A549 (cell line): ENCODE measurements around the gene TBC1D14. TPM values are rescaled to one million over a fixed set of nuclear protein-coding genes. Genes with fewer than 3 reads are reported as not detected.

Experiments
- ATAC-seq, 2 experiments: fragments of 200-7000 bp in 1 of 2; fragments of >200 bp in 1 of 2; cut with Nextera tagmentation in 1 of 2; cut with Tn5 transposase in 1 of 2; 3 replicates each; pipeline versions ENCODE4 v1.8.0 to v1.9.1; 2018 to 2020; ENCODE audit warnings: mild to moderate bottlenecking in 1 of 2, moderate library complexity in 1 of 2
- CTCF ChIA-PET: fragments of 300-600 bp; sonication (Branson Sonifier 250); formaldehyde crosslinking; extraction: SDS; loops from one replicate; lab custom pipeline; 2021; ENCODE audit warnings: antibody characterized with exemption, inconsistent platforms; lab: Yijun Ruan, JAX
- POLR2A ChIA-PET: fragments of 350-600 bp; formaldehyde crosslinking; extraction: SDS; loops from one replicate; lab custom pipeline; 2021; ENCODE audit warnings: antibody characterized with exemption, inconsistent platforms; lab: Yijun Ruan, JAX
- DNase-seq, 2 experiments: peaks; one replicate each; pipeline versions ENCODE4 v3.0.0 to v3.0.0-alpha.2; 2011 to 2016; ENCODE audit warnings: low read depth in 1 of 2, low spot score in 1 of 2
- FAIRE-seq: peaks from 2 replicates; lab custom pipeline; 2011; peaks lifted over from hg19 to GRCh38; lab: Jason Lieb, UNC
- H3K27ac ChIP-seq, 2 experiments: fragments of >200 bp; sonication (Bioruptor Twin); formaldehyde crosslinking; 3 replicates each; pipeline ENCODE4 v1.5.1; 2016 to 2017
- H3K4me1 ChIP-seq: fragments of >200 bp; sonication (Bioruptor Twin); formaldehyde crosslinking; 3 replicates; pipeline ENCODE4 v1.6.1; 2016
- H3K4me2 ChIP-seq: fragments of >200 bp; sonication (Bioruptor Twin); formaldehyde crosslinking; 3 replicates; pipeline ENCODE4 v1.6.1; 2016
- H3K4me3 ChIP-seq: fragments of >200 bp; sonication (Bioruptor Twin); formaldehyde crosslinking; 3 replicates; pipeline ENCODE4 v1.5.1; 2016
- H3K9me3 ChIP-seq: fragments of >200 bp; sonication (Bioruptor Twin); formaldehyde crosslinking; 3 replicates; pipeline ENCODE4 v1.6.1; 2016
- CBX8 ChIP-seq: fragments of 200-600 bp; sonication (generic); IDR thresholded peaks from 2 replicates; pipeline ENCODE4 v1.6.1; 2016
- CEBPB ChIP-seq, 2 experiments: fragments of >200 bp in 1 of 2; sonication (Bioruptor Twin) in 1 of 2; formaldehyde crosslinking in 1 of 2; IDR thresholded peaks; 2 replicates each; pipeline ENCODE4 v1.6.1; 2012 to 2016
- EHF ChIP-seq: fragments of 250-450 bp; sonication (Bioruptor Pico); IDR thresholded peaks from 2 replicates; pipeline ENCODE4 v1.5.0; 2020; ENCODE audit warnings: mild to moderate bottlenecking
- ESRRA ChIP-seq: fragments of 150-350 bp; IDR thresholded peaks from 2 replicates; pipeline ENCODE4 v1.6.1; 2014; ENCODE audit warnings: mild to moderate bottlenecking, low read length, borderline replicate concordance
- FOSB ChIP-seq: fragments of 250-450 bp; sonication (Bioruptor Pico); IDR thresholded peaks from 2 replicates; pipeline ENCODE4 v1.5.0; 2020; ENCODE audit warnings: mild to moderate bottlenecking, moderate library complexity
- FOXS1 ChIP-seq: fragments of 250-450 bp; sonication (Bioruptor Pico); IDR thresholded peaks from 2 replicates; pipeline ENCODE4 v1.5.0; 2020; ENCODE audit warnings: mild to moderate bottlenecking, moderate library complexity
- HEYL ChIP-seq: fragments of 250-450 bp; sonication (Bioruptor Pico); IDR thresholded peaks from 2 replicates; pipeline ENCODE4 v1.8.0; 2021; ENCODE audit warnings: mild to moderate bottlenecking, moderate library complexity
- HOXA7 ChIP-seq: fragments of 250-450 bp; sonication (Bioruptor Pico); IDR thresholded peaks from 2 replicates; pipeline ENCODE4 v1.5.0; 2020; ENCODE audit warnings: mild to moderate bottlenecking, moderate library complexity
- HOXB13 ChIP-seq: fragments of 250-450 bp; sonication (Bioruptor Pico); IDR thresholded peaks from 2 replicates; pipeline ENCODE4 v1.5.0; 2020; ENCODE audit warnings: low read depth, mild to moderate bottlenecking, moderate library complexity
- JUN ChIP-seq, 2 experiments: fragments of >200 bp; sonication (Bioruptor Twin); formaldehyde crosslinking; IDR thresholded peaks; 2 replicates in 1 of 2; 3 replicates in 1 of 2; pipeline ENCODE4 v1.6.1; 2016 to 2017
- JUNB ChIP-seq: fragments of >200 bp; sonication (Bioruptor Twin); formaldehyde crosslinking; IDR thresholded peaks from 2 replicates; pipeline ENCODE4 v1.6.1; 2016
- KDM5A ChIP-seq: fragments of 200-600 bp; sonication (generic); IDR thresholded peaks from 2 replicates; pipeline ENCODE4 v1.6.1; 2016; ENCODE audit warnings: antibody characterized with exemption, mild to moderate bottlenecking
- MAFK ChIP-seq: fragments of 450-650 bp; IDR thresholded peaks from 2 replicates; pipeline ENCODE4 v1.6.1; 2014; ENCODE audit not compliant: partially characterized antibody
- MYC ChIP-seq: IDR thresholded peaks from 2 replicates; pipeline ENCODE4 v1.6.1; 2012; ENCODE audit warnings: mild to moderate bottlenecking, inconsistent platforms, low read length, improper control_type of control experiment, borderline replicate concordance
- POLR2AphosphoS2 ChIP-seq: conservative IDR thresholded peaks from 2 replicates; pipeline ENCODE4 v1.6.1; 2012; ENCODE audit warnings: low read length, improper control_type of control experiment, inconsistent platforms
- RNF2 ChIP-seq: fragments of 200-600 bp; sonication (generic); IDR thresholded peaks from 2 replicates; pipeline ENCODE4 v1.6.1; 2016; ENCODE audit warnings: low read depth, mild to moderate bottlenecking, antibody characterized with exemption, moderate library complexity, borderline replicate concordance
- TFCP2L1 ChIP-seq: fragments of 250-450 bp; sonication (Bioruptor Pico); IDR thresholded peaks from 2 replicates; pipeline ENCODE4 v1.5.0; 2021; ENCODE audit warnings: mild to moderate bottlenecking
- ZC3H11A ChIP-seq: fragments of 450-650 bp; IDR thresholded peaks from 2 replicates; pipeline ENCODE4 v1.6.1; 2014; ENCODE audit warnings: antibody characterized with exemption, mild to moderate bottlenecking
- ZFP36 ChIP-seq: fragments of 450-650 bp; IDR thresholded peaks from 2 replicates; pipeline ENCODE4 v1.6.1; 2014; ENCODE audit warnings: borderline replicate concordance; ENCODE audit not compliant: partially characterized antibody
- ZNF302 ChIP-seq: fragments of 250-450 bp; sonication (Bioruptor Pico); IDR thresholded peaks from 2 replicates; pipeline ENCODE4 v1.9.0; 2021; ENCODE audit warnings: inconsistent platforms, mild to moderate bottlenecking, moderate library complexity
- ZSCAN20 ChIP-seq: fragments of 250-450 bp; sonication (Bioruptor Pico); IDR thresholded peaks from 2 replicates; pipeline ENCODE4 v1.8.0; 2022; ENCODE audit warnings: mild to moderate bottlenecking, moderate library complexity
- WGBS: methylation state at CpG from one replicate; pipeline ENCODE4 v1.1.6; 2017; ENCODE audit errors: missing lambda C conversion rate; 5-methylcytosine and 5-hydroxymethylcytosine counted together
- polyA plus RNA-seq, 4 experiments: library from polyadenylated mRNA; depleted of rRNA in 3 of 4; stranded (reverse); fragments of >200 nt; fragmentation: RNase III in 1 of 4; extraction: RNeasy Plus Mini Kit Qiagen cat#74134 plus additional on column Dnase treatment in 1 of 4; gene quantifications; 2 replicates in 3 of 4; 3 replicates in 1 of 4; pipeline ENCODE4 v1.2.3, GENCODE V29; 2011 to 2017
- TF ChIP-seq, protein P1 (sequence below): fragments of 450-650 bp; IDR thresholded peaks from 2 replicates; pipeline ENCODE4 v1.6.1; 2014; ENCODE audit warnings: antibody characterized with exemption
- TF ChIP-seq, protein P2 (sequence below): IDR thresholded peaks from 2 replicates; pipeline ENCODE4 v1.6.1; 2012; ENCODE audit warnings: low read depth, borderline replicate concordance
- TF ChIP-seq, protein P3 (sequence below): fragments of 250-450 bp; sonication (Bioruptor Pico); IDR thresholded peaks from 2 replicates; pipeline ENCODE4 v1.5.0; 2020; ENCODE audit warnings: low read depth, mild to moderate bottlenecking, moderate library complexity

The TBC1D14 gene
- polyA plus RNA-seq, 2 of the 4 experiments (the other 2 are of a cell fraction) = 30.2 to 39.0 TPM

DNA sequence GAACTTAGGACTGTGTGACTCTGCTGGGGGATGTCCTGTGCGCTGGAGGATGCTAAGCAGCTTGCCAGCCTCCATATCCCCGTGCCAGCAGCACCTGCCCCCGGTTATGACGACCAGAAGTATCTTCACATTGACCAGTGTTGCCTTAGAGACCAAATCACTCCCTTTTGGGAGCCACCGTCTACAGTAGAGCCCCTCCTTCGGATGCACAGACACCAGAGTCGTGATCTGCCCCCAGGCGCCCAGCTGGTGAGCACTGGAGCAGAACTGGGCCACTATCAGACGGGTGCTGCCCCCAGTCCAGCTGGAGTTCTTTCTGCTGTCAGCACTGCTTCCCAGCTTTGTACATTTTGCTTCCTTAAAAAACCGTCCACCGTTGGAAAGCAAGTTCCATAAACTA, 103.5 kb downstream of the TBC1D14 start:
- no peak for TF ChIP-seq ZC3H11A
- TF ChIP-seq ZSCAN20 (CRISPR knock-in tag) = no peak
- no peak for TF ChIP-seq KDM5A
- TF ChIP-seq CBX8 = no peak
- no peak for TF ChIP-seq MYC
- TF ChIP-seq JUN (IDR thresholded peaks at IDR 0.05) = no peak
- TF ChIP-seq JUNB = no peak
- TF ChIP-seq ZNF302 (CRISPR knock-in tag) = no peak
- TF ChIP-seq, protein P1, sequence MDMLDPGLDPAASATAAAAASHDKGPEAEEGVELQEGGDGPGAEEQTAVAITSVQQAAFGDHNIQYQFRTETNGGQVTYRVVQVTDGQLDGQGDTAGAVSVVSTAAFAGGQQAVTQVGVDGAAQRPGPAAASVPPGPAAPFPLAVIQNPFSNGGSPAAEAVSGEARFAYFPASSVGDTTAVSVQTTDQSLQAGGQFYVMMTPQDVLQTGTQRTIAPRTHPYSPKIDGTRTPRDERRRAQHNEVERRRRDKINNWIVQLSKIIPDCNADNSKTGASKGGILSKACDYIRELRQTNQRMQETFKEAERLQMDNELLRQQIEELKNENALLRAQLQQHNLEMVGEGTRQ = no peak
- TF ChIP-seq, protein P2, sequence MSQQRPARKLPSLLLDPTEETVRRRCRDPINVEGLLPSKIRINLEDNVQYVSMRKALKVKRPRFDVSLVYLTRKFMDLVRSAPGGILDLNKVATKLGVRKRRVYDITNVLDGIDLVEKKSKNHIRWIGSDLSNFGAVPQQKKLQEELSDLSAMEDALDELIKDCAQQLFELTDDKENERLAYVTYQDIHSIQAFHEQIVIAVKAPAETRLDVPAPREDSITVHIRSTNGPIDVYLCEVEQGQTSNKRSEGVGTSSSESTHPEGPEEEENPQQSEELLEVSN = no peak
- Histone ChIP-seq H3K27ac (no peak overlapping the region), H3K4me2 (no peak overlapping the region), H3K4me3 (no peak overlapping the region), H3K9me3 (no peaks in the 10 kb centered on the region), H3K4me1 (no peaks in the 10 kb centered on the region)
- CTCF ChIA-PET = interaction anchor here (1.3 to 1.9 kb wide), 2 partner anchors 39 to 58 kb away, joined by 3 to 6 read pairs; no protein-coding TSS in a partner anchor
- DNase-seq (no peak), FAIRE-seq (no peak), ATAC-seq (no peak)
- POLR2A ChIA-PET = no interaction called here
- 88% methylated on average over 7 of the region's 11 CpGs for WGBS

DNA sequence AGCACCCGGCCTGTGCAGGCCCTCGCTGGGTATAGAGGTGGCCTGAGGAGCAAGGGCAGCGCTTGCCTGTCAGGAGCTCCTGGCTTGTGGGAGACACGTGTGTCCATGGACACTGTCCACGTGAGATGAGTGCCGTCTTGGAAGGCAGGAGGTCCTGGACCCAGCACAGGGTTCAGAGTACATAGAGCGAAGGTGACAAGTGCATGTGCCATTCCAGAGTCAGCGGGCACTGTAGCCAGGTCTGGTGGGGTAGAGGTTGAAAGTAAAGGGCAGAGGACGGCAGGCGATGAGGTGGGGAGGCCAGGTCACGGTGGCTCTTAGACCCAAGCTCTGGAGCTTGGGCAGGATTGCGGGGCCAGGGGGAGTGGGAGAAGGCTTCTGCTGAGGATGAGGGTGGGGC, 105.2 kb downstream of the TBC1D14 start:
- POLR2A ChIA-PET = no interaction called here
- Histone ChIP-seq H3K27ac (no peak overlapping the region), H3K4me2 (no peak overlapping the region), H3K4me3 (no peak overlapping the region), H3K9me3 (no peaks in the 10 kb centered on the region), H3K4me1 (peaks cover 3% of the 10 kb centered on the region; the same call in 1 of the 3 replicates)
- 96% methylated on average over 12 of the region's 12 CpGs for WGBS
- no peak for FAIRE-seq
- CTCF ChIA-PET = interaction anchor here (1.2 kb wide), 1 partner anchor 11 kb away, joined by 3 read pairs; no protein-coding TSS in a partner anchor
- DNase-seq = no peak
- TF ChIP-seq POLR2AphosphoS2 (no peak), HEYL (CRISPR knock-in tag) (no peak), HOXB13 (CRISPR knock-in tag) (no peak), MAFK (no peak)
- ATAC-seq = no peak

DNA sequence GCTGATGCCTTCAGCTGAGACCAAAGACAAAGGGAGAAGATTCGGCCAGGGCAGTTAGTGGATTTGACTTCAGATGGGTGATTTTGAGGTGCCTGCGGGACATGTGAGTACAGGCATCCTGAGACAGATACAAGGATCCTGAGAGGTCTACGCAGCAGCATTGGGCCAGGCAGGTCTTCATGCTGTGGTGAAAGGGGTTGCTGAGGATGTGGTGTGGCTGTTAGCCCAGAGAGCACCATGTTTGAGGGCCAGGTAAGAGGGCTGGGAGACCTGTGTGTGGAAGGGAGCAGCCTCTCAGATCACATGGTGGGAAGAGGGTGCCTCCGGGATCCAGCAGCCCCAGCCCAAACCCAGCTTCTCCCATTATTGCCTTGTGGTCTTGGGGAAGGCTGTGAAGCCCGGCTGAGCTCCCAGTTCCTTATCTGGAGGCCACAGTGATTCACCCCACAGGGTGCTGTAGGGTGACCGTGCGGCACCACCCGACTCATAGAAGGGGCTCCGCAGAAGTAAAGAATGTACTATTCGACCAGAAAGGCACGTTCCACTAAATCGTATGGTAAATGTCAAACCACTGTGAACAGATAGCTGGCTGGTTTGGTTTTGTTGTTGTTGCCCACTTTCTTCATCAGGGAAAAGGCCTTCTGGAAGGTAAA, 105.9 kb downstream of the TBC1D14 start:
- TF ChIP-seq CEBPB (IDR thresholded peaks at IDR 0.05) (no peak), TFCP2L1 (CRISPR knock-in tag) (no peak), ESRRA (no peak)
- TF ChIP-seq, all 56 proteins: peak for 0
- ChIA-PET POLR2A (no interaction called here), CTCF (interaction anchor here (0.7 to 1.2 kb wide), 3 partner anchors 12 to 221 kb away, joined by 3 read pairs; no protein-coding TSS in a partner anchor)
- peaks cover 10% of the 10 kb centered on the region for H3K4me1 ChIP-seq
- no peak overlapping the region for H3K4me3 ChIP-seq
- FAIRE-seq (no peak), DNase-seq (no peak), ATAC-seq (no peak)
- no peak overlapping the region for H3K27ac ChIP-seq
- H3K9me3 ChIP-seq = no peaks in the 10 kb centered on the region
- WGBS = 87% methylated on average over 12 of the region's 12 CpGs
- no peak overlapping the region for H3K4me2 ChIP-seq

DNA sequence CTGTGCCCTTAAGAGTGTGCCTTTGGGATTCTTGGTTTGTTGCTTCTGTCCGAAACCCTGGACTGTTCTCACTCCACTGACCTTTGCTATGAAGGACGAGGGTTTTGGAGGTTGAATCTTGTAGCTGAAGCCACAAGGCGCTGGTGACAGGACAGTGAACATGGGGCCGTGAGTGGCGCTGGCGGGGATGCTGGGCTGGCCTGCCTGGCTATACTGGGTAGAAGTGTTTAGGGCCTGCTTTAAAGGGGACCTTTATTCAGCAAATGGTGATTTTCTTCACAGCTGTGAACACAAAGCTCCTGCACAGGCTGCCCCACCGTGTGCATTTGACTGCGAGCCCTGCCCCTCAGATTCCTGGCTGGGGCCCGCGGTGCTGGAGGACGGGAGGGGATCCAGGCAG, 106.5 kb downstream of the TBC1D14 start:
- Histone ChIP-seq H3K4me3 (no peak overlapping the region), H3K4me1 (peaks cover 15% of the 10 kb centered on the region), H3K4me2 (no peak overlapping the region), H3K9me3 (no peaks in the 10 kb centered on the region), H3K27ac (no peak overlapping the region)
- WGBS = 80% methylated on average over 11 of the region's 11 CpGs
- FAIRE-seq = no peak
- ChIA-PET POLR2A (no interaction called here), CTCF (interaction anchor here (1.1 to 2.9 kb wide), 2 partner anchors 27 to 107 kb away, joined by 3 to 12 read pairs; partner anchors contain the start of gene TADA2B)
- TF ChIP-seq, protein P3, sequence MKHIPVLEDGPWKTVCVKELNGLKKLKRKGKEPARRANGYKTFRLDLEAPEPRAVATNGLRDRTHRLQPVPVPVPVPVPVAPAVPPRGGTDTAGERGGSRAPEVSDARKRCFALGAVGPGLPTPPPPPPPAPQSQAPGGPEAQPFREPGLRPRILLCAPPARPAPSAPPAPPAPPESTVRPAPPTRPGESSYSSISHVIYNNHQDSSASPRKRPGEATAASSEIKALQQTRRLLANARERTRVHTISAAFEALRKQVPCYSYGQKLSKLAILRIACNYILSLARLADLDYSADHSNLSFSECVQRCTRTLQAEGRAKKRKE (CRISPR knock-in tag) = no peak
- TF ChIP-seq HOXA7 (CRISPR knock-in tag) = no peak
- TF ChIP-seq EHF = no peak
- no peak for TF ChIP-seq ZNF302 (CRISPR knock-in tag)
- no peak for TF ChIP-seq FOSB (CRISPR knock-in tag)
- TF ChIP-seq FOXS1 = no peak
- no peak for TF ChIP-seq RNF2
- TF ChIP-seq MAFK = no peak
- no peak for TF ChIP-seq ZFP36
- DNase-seq = no peak
- no peak for ATAC-seq
